ENCODE measurements around the gene MUC20. TPM values are rescaled to one million over a fixed set of nuclear protein-coding genes. Genes with fewer than 3 reads are reported as not detected.

MUC20 gene
- total and polyA plus RNA-seq, 2 experiments from 2014 or later = 0.29 TPM; not detected in 1

- TF ChIP-seq ETS1 (IDR thresholded peaks at IDR 0.05) (no peak), EZH2 (IDR thresholded peaks at IDR 0.05; ENCODE audit: low read depth, unreplicated experiment) (no peak)
These were observed 41.4 kb downstream of the MUC20 start (continued) for GRCh38 chr3:195762249-195762585.

- ATAC-seq = no peak
- Histone ChIP-seq H2AFZ (no peak overlapping the region), H3K27ac (ENCODE audit: low read depth) (no peak overlapping the region), H3K4me2 (no peak overlapping the region), H3K4me1 (ENCODE audit: insufficient read depth) (no peaks in the 10 kb centered on the region), H4K20me1 (replicated peaks; ENCODE audit: insufficient read depth) (no peaks in the 10 kb centered on the region), H3K79me2 (replicated peaks; ENCODE audit: insufficient read depth) (no peaks in the 10 kb centered on the region), H3K9me2 (ENCODE audit: insufficient read depth) (no peaks in the 10 kb centered on the region), H3K4me3 (no peak overlapping the region), H3F3A (replicated peaks; ENCODE audit: low read depth) (no peaks in the 10 kb centered on the region), H3K36me3 (ENCODE audit: insufficient read depth) (no peaks in the 10 kb centered on the region), H3K27me3 (ENCODE audit: insufficient read depth) (no peaks in the 10 kb centered on the region)
- H3K9me3 Mint-ChIP-seq = peaks cover 5% of the 10 kb centered on the region; the same call in 1 of the 3 replicates
- H3K4me3 Mint-ChIP-seq = no peak overlapping the region
- no peak overlapping the region for H3K27ac Mint-ChIP-seq
- peaks cover 2% of the 10 kb centered on the region for H3K27me3 Mint-ChIP-seq (ENCODE audit: insufficient read depth, low read depth, poor library complexity)
- no peaks in the 10 kb centered on the region; the same call in none of the 3 replicates for H3K4me1 Mint-ChIP-seq
- no peak for TF ChIP-seq CREB1 (CRISPR knock-in tag; IDR thresholded peaks at IDR 0.05; ENCODE audit: low read depth)
- no peak for TF ChIP-seq ZNF331 (CRISPR knock-in tag; IDR thresholded peaks at IDR 0.05; ENCODE audit: low read depth)
- TF ChIP-seq STAT1 (IDR thresholded peaks at IDR 0.05; ENCODE audit: unreplicated experiment) = no peak
- no peaks in the 10 kb centered on the region for H3K36me3 Mint-ChIP-seq (ENCODE audit: low read depth)
- no peak for DNase-seq (ENCODE audit: low spot score)
These were observed 41.8 kb downstream of the MUC20 start for GRCh38 chr3:195762611-195763010.

GRCh38 chr3:195763076-195763830 is 42.5 kb downstream of the MUC20 start:
- Histone ChIP-seq H3K4me1 (ENCODE audit: insufficient read depth) (no peaks in the 10 kb centered on the region), H2AFZ (no peak overlapping the region), H3K27ac (ENCODE audit: low read depth) (no peak overlapping the region), H3K9me2 (ENCODE audit: insufficient read depth) (no peaks in the 10 kb centered on the region), H3K36me3 (ENCODE audit: insufficient read depth) (no peaks in the 10 kb centered on the region), H3K4me3 (no peak overlapping the region), H3K27me3 (ENCODE audit: insufficient read depth) (no peaks in the 10 kb centered on the region), H3F3A (replicated peaks; ENCODE audit: low read depth) (no peaks in the 10 kb centered on the region), H4K20me1 (replicated peaks; ENCODE audit: insufficient read depth) (no peaks in the 10 kb centered on the region), H3K4me2 (no peak overlapping the region), H3K79me2 (replicated peaks; ENCODE audit: insufficient read depth) (no peaks in the 10 kb centered on the region)
- Mint-ChIP-seq H3K4me1 (no peaks in the 10 kb centered on the region; the same call in 1 of the 3 replicates), H3K36me3 (ENCODE audit: low read depth) (no peaks in the 10 kb centered on the region), H3K27me3 (ENCODE audit: insufficient read depth, low read depth, poor library complexity) (peaks cover 3% of the 10 kb centered on the region), H3K4me3 (no peak overlapping the region), H3K9me3 (peaks cover 5% of the 10 kb centered on the region; the same call in 2 of the 3 replicates), H3K27ac (no peak overlapping the region)
- no peak for TF ChIP-seq ZNF462 (CRISPR knock-in tag; IDR thresholded peaks at IDR 0.05)
- TF ChIP-seq JUNB (IDR thresholded peaks at IDR 0.05; ENCODE audit: unreplicated experiment) = no peak
- ATAC-seq = peak; percentile 16; the same call in 2 of the 3 replicates
- no peak for DNase-seq (ENCODE audit: low spot score)
